ENCODE measurements around the gene ERO1B. TPM values are rescaled to one million over a fixed set of nuclear protein-coding genes. Genes with fewer than 3 reads are reported as not detected.

Gene ERO1B
- total RNA-seq, 1 experiment from 2014 or later = not detected

- DNase-seq = no peak
- POLR2A ChIA-PET (ENCODE audit: unreplicated experiment) = no interaction called here
- no peaks in the 10 kb centered on the region for H3K36me3 ChIP-seq (ENCODE audit: low read depth)
- intact Hi-C loops (cut with micrococcal nuclease; ENCODE audit: unreplicated experiment) = no loop called here
- no peak overlapping the region for H3K27ac ChIP-seq
- no peaks in the 10 kb centered on the region; the same call in 1 of the 2 replicates for H3K9me3 ChIP-seq (ENCODE audit: insufficient read depth, low read depth)
- TF ChIP-seq CTCF (conservative IDR thresholded peaks at IDR 0.05) (no peak), EZH2 (IDR thresholded peaks at IDR 0.05; ENCODE audit: low read depth) (no peak)
- H3K27me3 ChIP-seq (ENCODE audit: insufficient read depth, low read depth) = no peaks in the 10 kb centered on the region
- H3F3A ChIP-seq (ENCODE audit: insufficient read depth, low read depth) = no peaks in the 10 kb centered on the region
- no peaks in the 10 kb centered on the region for H4K20me1 ChIP-seq (ENCODE audit: insufficient read depth)
- no TSS peak for BruUV-seq (replicated peaks)
- CTCF ChIA-PET = no interaction called here
- H3K9me2 ChIP-seq (ENCODE audit: insufficient read depth) = no peaks in the 10 kb centered on the region
- H3K4me2 ChIP-seq = no peak overlapping the region
- no peak overlapping the region for H3K4me3 ChIP-seq
- no peak overlapping the region for H2AFZ ChIP-seq
- H3K4me1 ChIP-seq (replicated peaks; ENCODE audit: insufficient read depth) = no peaks in the 10 kb centered on the region
- no peaks in the 10 kb centered on the region for H3K79me2 ChIP-seq (ENCODE audit: low read depth)
Observed at GRCh38 chr1:236261898-236262297, 19.9 kb downstream of the ERO1B start.

- no peak overlapping the region for H3K27ac ChIP-seq
- TF ChIP-seq EZH2 (IDR thresholded peaks at IDR 0.05; ENCODE audit: low read depth) (no peak), CTCF (conservative IDR thresholded peaks at IDR 0.05) (no peak)
- no peaks in the 10 kb centered on the region for H3K27me3 ChIP-seq (ENCODE audit: insufficient read depth, low read depth)
- no peaks in the 10 kb centered on the region for H4K20me1 ChIP-seq (ENCODE audit: insufficient read depth)
- no peaks in the 10 kb centered on the region for H3F3A ChIP-seq (ENCODE audit: insufficient read depth, low read depth)
- DNase-seq = no peak
- POLR2A ChIA-PET (ENCODE audit: unreplicated experiment) = no interaction called here
- H3K9me3 ChIP-seq (ENCODE audit: insufficient read depth, low read depth) = no peaks in the 10 kb centered on the region; the same call in 1 of the 2 replicates
- H3K4me2 ChIP-seq = no peak overlapping the region
- H3K9me2 ChIP-seq (ENCODE audit: insufficient read depth) = no peaks in the 10 kb centered on the region
- H2AFZ ChIP-seq = no peak overlapping the region
- CTCF ChIA-PET = no interaction called here
- no peaks in the 10 kb centered on the region for H3K4me1 ChIP-seq (replicated peaks; ENCODE audit: insufficient read depth)
- intact Hi-C loops (cut with micrococcal nuclease; ENCODE audit: unreplicated experiment) = no loop called here
- BruUV-seq (replicated peaks) = no TSS peak
- H3K4me3 ChIP-seq = no peak overlapping the region
- no peaks in the 10 kb centered on the region for H3K36me3 ChIP-seq (ENCODE audit: low read depth)
- H3K79me2 ChIP-seq (ENCODE audit: low read depth) = no peaks in the 10 kb centered on the region
Observed at GRCh38 chr1:236261033-236261432, 20.7 kb downstream of the ERO1B start.

- CTCF ChIA-PET = no interaction called here
Observed at GRCh38 chr1:236259043-236259442, 22.7 kb downstream of the ERO1B start.

More at GRCh38 chr1:236259043-236259442, 22.7 kb downstream of the ERO1B start:
- intact Hi-C loops (cut with micrococcal nuclease; ENCODE audit: unreplicated experiment) = no loop called here
- no peaks in the 10 kb centered on the region for H3K9me2 ChIP-seq (ENCODE audit: insufficient read depth)
- no peak overlapping the region for H3K4me3 ChIP-seq
- H2AFZ ChIP-seq = no peak overlapping the region
- no peaks in the 10 kb centered on the region for H3K79me2 ChIP-seq (ENCODE audit: low read depth)
- DNase-seq = no peak
- H3K36me3 ChIP-seq (ENCODE audit: low read depth) = no peaks in the 10 kb centered on the region
- POLR2A ChIA-PET (ENCODE audit: unreplicated experiment) = no interaction called here
- no peaks in the 10 kb centered on the region for H4K20me1 ChIP-seq (ENCODE audit: insufficient read depth)
- H3F3A ChIP-seq (ENCODE audit: insufficient read depth, low read depth) = no peaks in the 10 kb centered on the region
- no peak overlapping the region for H3K27ac ChIP-seq
- no peak overlapping the region for H3K4me2 ChIP-seq
- no peaks in the 10 kb centered on the region; the same call in 1 of the 2 replicates for H3K9me3 ChIP-seq (ENCODE audit: insufficient read depth, low read depth)
- H3K4me1 ChIP-seq (replicated peaks; ENCODE audit: insufficient read depth) = no peaks in the 10 kb centered on the region
- no peaks in the 10 kb centered on the region for H3K27me3 ChIP-seq (ENCODE audit: insufficient read depth, low read depth)
- BruUV-seq (replicated peaks) = no TSS peak
- no peak for TF ChIP-seq CTCF (conservative IDR thresholded peaks at IDR 0.05)
